Mesothelial cell of epicardium (in vitro differentiated cells): ENCODE measurements around the gene LMBRD1. TPM values are rescaled to one million over a fixed set of nuclear protein-coding genes. Genes with fewer than 3 reads are reported as not detected.

Experiments used
- DNase-seq, 2 experiments: peaks; one replicate each; pipeline ENCODE4 v3.0.0; 2021; ENCODE audit warnings: low spot score in 2 of 2; ENCODE audit not compliant: unreplicated experiment in 2 of 2
- H3K27ac Mint-ChIP-seq: 2 replicates; pipeline ENCODE4 v1.8.0; 2021; ENCODE audit warnings: mixed read lengths
- H3K27me3 Mint-ChIP-seq: 2 replicates; pipeline ENCODE4 v1.8.0; 2021; ENCODE audit warnings: low read depth, mixed read lengths
- H3K36me3 Mint-ChIP-seq: 2 replicates; pipeline ENCODE4 v1.8.0; 2021; ENCODE audit warnings: mixed read lengths
- H3K4me1 Mint-ChIP-seq: 2 replicates; pipeline ENCODE4 v1.8.0; 2021; ENCODE audit warnings: mixed read lengths
- H3K4me3 Mint-ChIP-seq: 2 replicates; pipeline ENCODE4 v1.8.0; 2021; ENCODE audit warnings: mild to moderate bottlenecking, moderate library complexity, mixed read lengths
- H3K9me3 Mint-ChIP-seq: 2 replicates; pipeline ENCODE4 v1.8.0; 2021; ENCODE audit warnings: mixed read lengths
- total RNA-seq: library from RNA; stranded (reverse); gene quantifications from 3 replicates; pipeline ENCODE4 v1.2.1, GENCODE V29; 2021
- TF ChIP-seq, protein P1 (sequence below): fragments of 200-600 bp; sonication (generic); IDR thresholded peaks from one replicate; pipeline ENCODE4 v1.5.0; 2021; ENCODE audit warnings: antibody characterized with exemption; ENCODE audit not compliant: unreplicated experiment

Gene LMBRD1
- 27.3 to 30.2 TPM (median 29.8 TPM) in 3 replicates for total RNA-seq

DNA sequence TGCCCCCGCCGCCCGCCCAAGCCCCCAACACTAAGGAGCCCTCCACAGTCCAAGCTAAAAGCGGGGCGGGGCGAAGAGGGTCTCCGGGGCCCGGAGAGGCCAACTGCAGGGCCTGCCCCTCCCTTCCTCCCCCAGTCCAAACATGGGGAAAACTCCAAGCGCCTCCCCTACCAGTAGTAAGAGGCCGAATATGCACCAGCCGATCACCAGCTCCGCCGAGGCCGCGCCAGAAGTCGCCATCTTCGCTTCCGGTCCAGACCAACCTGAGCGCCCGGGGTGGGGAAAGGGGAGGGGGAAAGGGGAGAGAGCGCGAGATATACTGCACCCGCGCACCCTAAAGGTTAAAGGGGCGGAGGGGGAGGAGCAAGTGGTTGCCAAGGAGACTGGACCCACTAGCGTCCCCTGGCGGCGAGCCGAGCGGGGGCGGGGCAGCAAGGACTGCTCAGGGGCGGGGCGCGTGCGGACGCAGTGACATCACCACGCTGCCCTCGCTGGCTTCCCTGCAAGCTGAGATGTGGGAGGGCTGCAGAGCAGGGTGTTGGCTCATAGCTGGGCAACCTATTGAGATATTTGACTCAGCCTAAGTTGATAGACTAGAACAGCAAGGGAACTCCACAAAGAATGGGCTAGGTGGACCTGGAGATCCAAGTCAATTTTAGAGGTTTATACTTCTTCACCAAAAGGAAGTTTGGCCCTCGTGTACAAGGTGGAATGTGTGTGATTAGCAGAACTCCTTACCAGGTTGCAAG is at the start of gene LMBRD1:
Gene LMBRD1, minus strand, starts transcription at position 369 of the 749 bp plus-strand sequence. Its CDS starts 129 bp downstream, at position 240.
- H3K4me1 Mint-ChIP-seq: peaks cover 41% of the 10 kb centered on the region
- peak; percentile 86 to 96 for DNase-seq
- H3K36me3 Mint-ChIP-seq: no peaks in the 10 kb centered on the region
- TF ChIP-seq, protein P1, sequence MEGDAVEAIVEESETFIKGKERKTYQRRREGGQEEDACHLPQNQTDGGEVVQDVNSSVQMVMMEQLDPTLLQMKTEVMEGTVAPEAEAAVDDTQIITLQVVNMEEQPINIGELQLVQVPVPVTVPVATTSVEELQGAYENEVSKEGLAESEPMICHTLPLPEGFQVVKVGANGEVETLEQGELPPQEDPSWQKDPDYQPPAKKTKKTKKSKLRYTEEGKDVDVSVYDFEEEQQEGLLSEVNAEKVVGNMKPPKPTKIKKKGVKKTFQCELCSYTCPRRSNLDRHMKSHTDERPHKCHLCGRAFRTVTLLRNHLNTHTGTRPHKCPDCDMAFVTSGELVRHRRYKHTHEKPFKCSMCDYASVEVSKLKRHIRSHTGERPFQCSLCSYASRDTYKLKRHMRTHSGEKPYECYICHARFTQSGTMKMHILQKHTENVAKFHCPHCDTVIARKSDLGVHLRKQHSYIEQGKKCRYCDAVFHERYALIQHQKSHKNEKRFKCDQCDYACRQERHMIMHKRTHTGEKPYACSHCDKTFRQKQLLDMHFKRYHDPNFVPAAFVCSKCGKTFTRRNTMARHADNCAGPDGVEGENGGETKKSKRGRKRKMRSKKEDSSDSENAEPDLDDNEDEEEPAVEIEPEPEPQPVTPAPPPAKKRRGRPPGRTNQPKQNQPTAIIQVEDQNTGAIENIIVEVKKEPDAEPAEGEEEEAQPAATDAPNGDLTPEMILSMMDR: peak; percentile 88
- no peaks in the 10 kb centered on the region for H3K9me3 Mint-ChIP-seq
- H3K4me3 Mint-ChIP-seq: peak within 1 kb of the TSS; percentile 85
- H3K27ac Mint-ChIP-seq: peak within 1 kb of the TSS; percentile 97
- no peaks in the 10 kb centered on the region for H3K27me3 Mint-ChIP-seq

DNA sequence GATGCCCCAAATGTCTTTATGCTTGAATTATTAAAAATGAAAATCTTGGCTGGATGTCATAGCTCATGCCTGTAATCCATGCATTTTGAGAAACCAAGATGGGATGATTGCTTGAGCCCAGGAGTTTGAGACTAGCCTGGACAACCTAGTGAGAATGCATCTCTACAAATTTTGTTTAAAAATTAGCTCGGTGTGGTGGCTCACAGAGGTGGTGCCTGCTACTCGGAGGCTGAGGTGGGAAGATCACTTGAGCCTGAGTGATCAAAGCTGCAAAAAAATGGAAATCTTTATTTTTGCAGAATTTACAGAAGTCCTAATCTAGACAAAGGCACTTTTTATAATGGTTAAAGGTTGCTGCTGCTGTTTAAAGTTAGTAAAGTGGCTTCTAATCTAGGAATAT is 49.5 kb upstream of the LMBRD1 start:
- TF ChIP-seq, protein P1: no peak
- H3K4me3 Mint-ChIP-seq: no peak overlapping the region
- no peaks in the 10 kb centered on the region for H3K36me3 Mint-ChIP-seq
- H3K4me1 Mint-ChIP-seq: no peaks in the 10 kb centered on the region
- H3K9me3 Mint-ChIP-seq: no peaks in the 10 kb centered on the region
- H3K27me3 Mint-ChIP-seq: no peaks in the 10 kb centered on the region
- DNase-seq: no peak
- H3K27ac Mint-ChIP-seq: no peak overlapping the region

DNA sequence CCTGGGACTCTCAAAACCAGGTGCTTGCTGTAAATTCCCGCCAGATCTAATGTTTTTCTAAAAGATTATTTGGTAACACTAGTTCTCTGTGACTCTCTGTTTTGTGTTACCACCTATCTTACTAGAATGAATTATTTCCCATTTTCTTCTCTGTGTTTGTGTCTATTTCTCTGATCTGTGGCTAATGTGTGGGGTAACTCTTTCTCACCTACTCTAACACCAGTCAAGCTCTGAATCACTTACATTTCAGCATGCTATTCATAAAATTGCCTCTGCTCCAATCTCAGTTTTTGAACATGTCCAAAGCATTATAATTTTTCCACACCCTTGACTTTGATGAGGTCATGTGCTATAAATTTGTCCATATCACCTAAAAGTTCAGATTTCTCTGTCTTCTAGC is 46.4 kb upstream of the LMBRD1 start:
- TF ChIP-seq, protein P1: no peak
- no peaks in the 10 kb centered on the region for H3K36me3 Mint-ChIP-seq
- H3K27ac Mint-ChIP-seq: no peak overlapping the region
- H3K4me3 Mint-ChIP-seq: no peak overlapping the region
- DNase-seq: no peak
- H3K9me3 Mint-ChIP-seq: no peaks in the 10 kb centered on the region
- no peaks in the 10 kb centered on the region for H3K4me1 Mint-ChIP-seq
- H3K27me3 Mint-ChIP-seq: no peaks in the 10 kb centered on the region

GRCh38 chr6:69841862-69842261 is 45.1 kb upstream of the LMBRD1 start:
- TF ChIP-seq, protein P1: no peak
- Mint-ChIP-seq H3K36me3 (no peaks in the 10 kb centered on the region), H3K27ac (no peak overlapping the region), H3K4me1 (no peaks in the 10 kb centered on the region), H3K9me3 (no peaks in the 10 kb centered on the region), H3K4me3 (no peak overlapping the region), H3K27me3 (no peaks in the 10 kb centered on the region)
- DNase-seq: no peak

DNA sequence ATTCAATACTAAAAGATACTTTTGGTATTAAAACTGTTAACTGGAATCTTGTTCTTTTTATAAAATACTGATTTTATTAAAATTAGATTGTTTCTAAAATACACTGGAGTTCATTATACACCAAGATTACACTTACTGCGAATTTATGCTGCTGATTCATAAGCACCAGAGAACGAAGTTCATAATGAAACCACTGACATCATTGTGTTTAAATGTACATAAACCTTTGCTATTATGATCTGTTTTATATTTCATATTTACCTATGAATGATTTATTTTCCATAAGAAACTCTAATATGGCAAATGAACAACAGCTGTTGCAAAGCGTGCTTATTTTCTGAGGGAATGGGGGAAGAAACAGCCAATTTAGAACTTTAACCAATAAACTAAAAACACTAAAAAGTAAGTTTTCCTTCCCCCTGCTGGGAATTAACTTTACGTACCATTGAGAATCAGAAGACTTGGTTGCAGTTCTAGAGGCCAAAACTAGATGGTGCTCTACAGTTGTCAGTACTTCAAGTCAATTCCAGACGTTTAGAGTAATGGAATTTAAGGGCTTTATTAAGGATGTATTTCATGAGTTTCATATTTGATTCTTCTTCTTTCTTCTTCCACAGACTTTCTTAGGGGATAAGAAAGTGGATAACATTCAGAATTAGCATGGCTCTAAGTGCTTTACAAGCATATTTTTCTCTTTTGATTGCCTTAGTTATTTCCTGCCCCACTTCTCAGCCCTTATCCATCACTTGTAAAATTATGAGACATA is 38.8 kb upstream of the LMBRD1 start:
- Mint-ChIP-seq H3K27me3 (no peaks in the 10 kb centered on the region), H3K9me3 (no peaks in the 10 kb centered on the region), H3K36me3 (no peaks in the 10 kb centered on the region), H3K4me3 (no peak overlapping the region), H3K4me1 (peaks cover 6% of the 10 kb centered on the region), H3K27ac (no peak overlapping the region)
- TF ChIP-seq, protein P1: peak; percentile 53
- DNase-seq: no peak
